SK-N-MC (cell line): ENCODE results near the gene NPIPA1.

Experiments used
- EZH2 ChIP-seq: fragments of 200-600 bp; sonication (generic); IDR thresholded peaks from one replicate; pipeline ENCODE4 v1.6.1; 2017; ENCODE audit warnings: antibody characterized with exemption
- FOXP2 ChIP-seq: optimal IDR thresholded peaks from 2 replicates; pipeline ENCODE3; 2011; ENCODE audit warnings: mild to moderate bottlenecking, moderate library complexity; ENCODE audit not compliant: insufficient read depth; ENCODE audit errors: extremely low read length, control extremely low read depth
- POLR2AphosphoS5 ChIP-seq: IDR thresholded peaks from 2 replicates; pipeline ENCODE4 v1.6.1; 2012; ENCODE audit warnings: mild to moderate bottlenecking, low read depth, low read length, borderline replicate concordance

GRCh38 chr16:14955546-14956231 lies 18.4 kb downstream of the NPIPA1 start:
- TF ChIP-seq POLR2AphosphoS5 (no peak), EZH2 (no peak), FOXP2 (no peak)
